SU-DHL-6 (cell line): ENCODE results near the gene SEMA3B.
"Not testable (repeated sequence)": the region's sequence is repeated elsewhere in the genome, so short reads cannot be mapped to it uniquely, and the experiment has no call there.

Experiments used
- H2AFZ ChIP-seq: fragments of 200-600 bp; sonication (generic); 2 replicates; pipeline ENCODE4 v1.6.1; 2014; ENCODE audit warnings: low read depth, mild to moderate bottlenecking, moderate library complexity, mixed read lengths, antibody characterized with exemption, low read length; ENCODE audit not compliant: severe bottlenecking
- H3F3A ChIP-seq: fragments of 200-600 bp; shearing (Covaris generic); 2 replicates; pipeline ENCODE4 v1.6.0; 2016; ENCODE audit warnings: antibody characterized with exemption, mild to moderate bottlenecking; ENCODE audit not compliant: insufficient read depth
- H3K27ac ChIP-seq: fragments of 200-600 bp; sonication (generic); 2 replicates; pipeline ENCODE4 v1.5.1; 2016; ENCODE audit warnings: low read depth, mild to moderate bottlenecking, low read length, moderate library complexity, mixed read lengths
- H3K27me3 ChIP-seq: fragments of 200-600 bp; sonication (generic), shearing (Covaris generic); 2 replicates; pipeline ENCODE4 v1.6.0; 2014; ENCODE audit warnings: mild to moderate bottlenecking, low read length
- H3K36me3 ChIP-seq: fragments of 200-600 bp; sonication (generic); 2 replicates; pipeline ENCODE4 v1.6.1; 2014; ENCODE audit warnings: mild to moderate bottlenecking, low read length, mixed read lengths
- H3K4me2 ChIP-seq: fragments of 300-600, 200-600 bp; shearing (Covaris generic), sonication (generic); 2 replicates; pipeline ENCODE4 v1.6.0; 2014; ENCODE audit warnings: low read length, low read depth, mild to moderate bottlenecking; ENCODE audit not compliant: poor library complexity, severe bottlenecking
- H3K4me3 ChIP-seq: fragments of 200-600 bp; sonication (generic); 2 replicates; pipeline ENCODE4 v1.5.1; 2014; ENCODE audit warnings: antibody characterized with exemption, low read length, mild to moderate bottlenecking, mixed read lengths; ENCODE audit not compliant: insufficient read depth, poor library complexity, severe bottlenecking
- H3K79me2 ChIP-seq: fragments of 200-600 bp; sonication (generic); 2 replicates; pipeline ENCODE4 v1.6.1; 2014; ENCODE audit warnings: mild to moderate bottlenecking, low read length, moderate library complexity; ENCODE audit not compliant: insufficient read depth
- H3K9ac ChIP-seq: fragments of 200-600 bp; sonication (generic); 2 replicates; pipeline ENCODE4 v1.7.0; 2014; ENCODE audit warnings: mild to moderate bottlenecking, low read length
- H3K9me2 ChIP-seq: fragments of 200-600 bp; sonication (generic); replicated peaks from 2 replicates; pipeline ENCODE4 v1.6.1; 2014; ENCODE audit warnings: low read length; ENCODE audit not compliant: insufficient read depth
- H3K9me3 ChIP-seq: fragments of 200-600 bp; sonication (generic); 2 replicates; pipeline ENCODE4 v1.6.1; 2014; ENCODE audit warnings: low read length, mixed read lengths; ENCODE audit not compliant: insufficient read depth
- H4K20me1 ChIP-seq: fragments of 200-600 bp; sonication (generic); 2 replicates; pipeline ENCODE4 v1.6.1; 2014; ENCODE audit warnings: low read depth, mild to moderate bottlenecking, antibody characterized with exemption, low read length, moderate library complexity, mixed read lengths
- EZH2phosphoT487 ChIP-seq: fragments of 200-600 bp; sonication (generic), shearing (Covaris generic); conservative IDR thresholded peaks from 2 replicates; pipeline ENCODE4 v1.6.1; 2018; ENCODE audit warnings: mild to moderate bottlenecking, antibody characterized with exemption, low read length, moderate library complexity, mixed read lengths
- TF ChIP-seq, protein P1 (sequence below): fragments of 200-600 bp; sonication (generic); IDR thresholded peaks from one replicate; pipeline ENCODE4 v1.5.1; 2017; ENCODE audit warnings: antibody characterized with exemption, mild to moderate bottlenecking, low read length, moderate library complexity; ENCODE audit not compliant: insufficient read depth, poor library complexity, severe bottlenecking

SEMA3B gene

DNA sequence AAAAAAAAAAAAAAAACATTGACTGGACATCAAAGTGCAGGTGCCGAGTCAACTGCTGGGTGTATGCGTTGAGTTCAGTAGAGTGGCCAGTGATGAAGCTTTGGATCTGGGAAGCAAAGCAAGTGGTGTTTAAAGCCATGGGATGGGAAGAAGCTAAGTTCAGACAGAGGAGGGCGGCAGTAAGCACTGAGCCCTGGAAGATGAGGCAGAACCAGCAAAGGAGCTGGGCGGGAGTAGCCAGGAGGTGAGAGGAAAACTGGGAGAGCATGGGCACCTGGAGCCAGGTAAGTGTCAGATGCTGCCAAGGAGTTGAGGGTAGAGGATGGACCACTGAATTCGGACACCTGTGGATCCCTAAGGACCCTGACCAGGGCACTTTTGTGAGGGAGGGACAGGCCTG is 44.3 kb upstream of the SEMA3B start:
- H3K36me3 ChIP-seq: no peaks in the 10 kb centered on the region
- H3K9ac ChIP-seq: no peak overlapping the region
- H3K9me3 ChIP-seq: no peaks in the 10 kb centered on the region
- H4K20me1 ChIP-seq: no peaks in the 10 kb centered on the region
- no peaks in the 10 kb centered on the region for H3K9me2 ChIP-seq
- H2AFZ ChIP-seq: no peak overlapping the region
- no peak overlapping the region for H3K27ac ChIP-seq
- H3K4me2 ChIP-seq: no peak overlapping the region
- H3K4me3 ChIP-seq: no peak overlapping the region
- H3K27me3 ChIP-seq: no peaks in the 10 kb centered on the region
- H3F3A ChIP-seq: no peaks in the 10 kb centered on the region
- H3K79me2 ChIP-seq: no peaks in the 10 kb centered on the region
- TF ChIP-seq, protein P1, sequence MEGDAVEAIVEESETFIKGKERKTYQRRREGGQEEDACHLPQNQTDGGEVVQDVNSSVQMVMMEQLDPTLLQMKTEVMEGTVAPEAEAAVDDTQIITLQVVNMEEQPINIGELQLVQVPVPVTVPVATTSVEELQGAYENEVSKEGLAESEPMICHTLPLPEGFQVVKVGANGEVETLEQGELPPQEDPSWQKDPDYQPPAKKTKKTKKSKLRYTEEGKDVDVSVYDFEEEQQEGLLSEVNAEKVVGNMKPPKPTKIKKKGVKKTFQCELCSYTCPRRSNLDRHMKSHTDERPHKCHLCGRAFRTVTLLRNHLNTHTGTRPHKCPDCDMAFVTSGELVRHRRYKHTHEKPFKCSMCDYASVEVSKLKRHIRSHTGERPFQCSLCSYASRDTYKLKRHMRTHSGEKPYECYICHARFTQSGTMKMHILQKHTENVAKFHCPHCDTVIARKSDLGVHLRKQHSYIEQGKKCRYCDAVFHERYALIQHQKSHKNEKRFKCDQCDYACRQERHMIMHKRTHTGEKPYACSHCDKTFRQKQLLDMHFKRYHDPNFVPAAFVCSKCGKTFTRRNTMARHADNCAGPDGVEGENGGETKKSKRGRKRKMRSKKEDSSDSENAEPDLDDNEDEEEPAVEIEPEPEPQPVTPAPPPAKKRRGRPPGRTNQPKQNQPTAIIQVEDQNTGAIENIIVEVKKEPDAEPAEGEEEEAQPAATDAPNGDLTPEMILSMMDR: no peak
- no peak for TF ChIP-seq EZH2phosphoT487

DNA sequence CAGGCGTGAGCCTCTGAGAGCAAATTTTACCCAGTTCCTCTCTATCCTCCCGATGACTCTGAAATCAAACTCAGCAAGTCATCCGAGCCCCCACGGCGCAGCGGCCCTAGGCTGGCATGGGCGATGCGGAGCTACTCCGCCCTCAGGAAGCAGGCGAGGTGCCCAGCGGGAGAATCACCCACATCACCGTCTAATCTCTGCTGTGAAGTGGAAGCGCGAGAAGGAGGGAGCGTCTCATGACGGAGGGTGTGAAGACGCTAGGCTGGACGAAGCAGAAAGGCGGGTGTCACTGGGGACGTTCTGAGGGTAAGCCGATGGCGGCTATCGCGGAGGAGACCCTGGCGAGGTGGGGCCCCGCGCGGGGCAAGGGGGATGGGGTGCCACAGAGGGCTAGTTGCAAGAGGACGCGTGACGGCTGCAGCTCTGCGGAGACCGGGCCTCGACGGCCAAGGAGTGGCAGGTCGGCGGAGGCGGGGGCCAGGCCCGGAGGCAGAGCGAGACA is 42.0 kb upstream of the SEMA3B start:
- H3K4me2 ChIP-seq: peak overlapping the region; percentile 96
- H3K27me3 ChIP-seq: no peaks in the 10 kb centered on the region
- no peaks in the 10 kb centered on the region for H3K36me3 ChIP-seq
- no peaks in the 10 kb centered on the region for H3K79me2 ChIP-seq
- H3K27ac ChIP-seq: peak overlapping the region; percentile 77
- no peaks in the 10 kb centered on the region for H3F3A ChIP-seq
- TF ChIP-seq EZH2phosphoT487: no peak
- TF ChIP-seq, protein P1: no peak
- H2AFZ ChIP-seq: peak overlapping the region; percentile 85
- H4K20me1 ChIP-seq: no peaks in the 10 kb centered on the region
- H3K9me2 ChIP-seq: no peaks in the 10 kb centered on the region
- peak overlapping the region; percentile 83 for H3K9ac ChIP-seq
- no peaks in the 10 kb centered on the region for H3K9me3 ChIP-seq
- peak overlapping the region; percentile 92 for H3K4me3 ChIP-seq

DNA sequence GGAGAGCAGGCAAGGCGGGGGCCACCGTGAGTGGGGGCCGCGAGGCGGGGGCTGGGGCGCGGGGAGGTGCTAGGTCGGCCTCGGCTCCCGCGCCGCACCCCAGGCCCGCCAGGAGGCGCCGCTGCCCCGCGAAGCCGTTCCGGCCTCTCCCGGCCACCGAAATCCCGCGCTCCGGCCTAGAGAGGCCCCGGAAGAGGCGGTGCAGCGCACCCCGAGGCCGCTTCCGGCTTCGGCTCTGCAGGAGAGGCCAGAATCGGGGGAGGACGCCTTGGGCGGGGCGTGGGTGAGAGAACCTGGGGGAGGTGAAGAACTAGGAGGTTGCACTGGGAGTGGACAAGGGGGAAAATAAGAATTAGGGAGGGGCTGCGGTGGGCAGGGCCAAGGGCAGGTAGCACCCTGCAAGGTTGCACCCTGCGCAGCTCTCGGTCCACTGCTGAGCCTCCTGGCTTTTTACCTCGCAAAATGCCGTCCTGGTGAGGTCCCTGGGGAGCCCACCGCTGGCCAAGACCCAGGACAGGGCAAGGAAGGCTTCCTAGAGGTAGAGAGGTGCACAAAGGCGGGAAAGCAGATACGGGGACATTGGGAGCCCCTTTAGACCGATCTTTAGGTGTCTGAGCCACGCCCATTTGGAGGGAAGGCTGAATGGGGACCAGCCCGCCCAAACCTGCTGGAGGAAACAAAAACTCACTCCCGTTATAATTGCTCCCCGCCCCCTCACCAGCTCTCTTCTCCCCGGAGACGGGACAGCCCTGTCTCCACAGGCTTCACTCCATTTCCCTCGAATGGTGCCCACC is 41.4 kb upstream of the SEMA3B start:
- Histone ChIP-seq H3K4me3 (peak overlapping the region; percentile 92), H3K9ac (peak overlapping the region; percentile 83), H3K9me3 (no peaks in the 10 kb centered on the region), H3K79me2 (no peaks in the 10 kb centered on the region), H3F3A (no peaks in the 10 kb centered on the region), H3K27me3 (no peaks in the 10 kb centered on the region), H2AFZ (peak overlapping the region; percentile 85), H3K4me2 (peak overlapping the region; percentile 96), H4K20me1 (no peaks in the 10 kb centered on the region), H3K9me2 (no peaks in the 10 kb centered on the region), H3K36me3 (no peaks in the 10 kb centered on the region), H3K27ac (peak overlapping the region; percentile 77)
- TF ChIP-seq EZH2phosphoT487: no peak
- TF ChIP-seq, protein P1: peak; percentile 64

DNA sequence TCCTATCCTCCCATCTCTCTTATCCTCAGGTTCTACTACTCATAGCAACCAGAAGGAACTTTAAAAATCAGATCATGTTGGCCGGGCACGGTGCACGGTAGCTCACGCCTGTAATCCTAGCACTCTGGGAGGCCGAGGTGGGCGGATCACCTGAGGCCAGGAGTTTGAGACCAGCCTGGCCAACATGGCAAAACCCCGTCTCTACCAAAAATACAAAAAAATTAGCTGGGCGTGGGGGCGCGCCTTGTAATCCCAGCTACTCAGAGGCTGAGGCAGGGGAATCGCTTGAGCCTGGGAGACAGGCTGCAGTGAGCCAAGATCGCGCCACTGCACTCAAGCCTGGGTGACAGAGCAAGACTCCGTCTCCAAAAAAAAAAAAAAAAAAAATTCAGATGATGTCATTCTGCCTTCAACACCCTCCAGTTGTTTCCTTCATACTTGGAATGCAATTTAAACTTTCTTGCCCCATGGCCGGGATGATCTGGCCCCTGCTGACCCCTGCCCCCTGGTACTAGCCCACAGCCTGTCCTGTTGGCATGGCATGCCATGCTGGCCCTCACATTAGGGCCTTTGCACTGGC is 40.7 kb upstream of the SEMA3B start:
- not testable (repeated sequence) for H3K36me3 ChIP-seq, H3K27me3 ChIP-seq, H3K79me2 ChIP-seq, H3F3A ChIP-seq, H3K9me2 ChIP-seq, H4K20me1 ChIP-seq, H3K9me3 ChIP-seq
- peak overlapping the region; percentile 92 for H3K4me3 ChIP-seq
- H3K9ac ChIP-seq: peak overlapping the region; percentile 83
- H3K27ac ChIP-seq: peak overlapping the region; percentile 77
- peak overlapping the region; percentile 85 for H2AFZ ChIP-seq
- H3K4me2 ChIP-seq: peak overlapping the region; percentile 96
